A549 (cell line): ENCODE data around the gene ABI3BP. TPM values are rescaled to one million over a fixed set of nuclear protein-coding genes. Genes with fewer than 3 reads are reported as not detected.

Experiments used
- ATAC-seq, 2 experiments: fragments of 200-7000 bp in 1 of 2; fragments of >200 bp in 1 of 2; cut with Nextera tagmentation in 1 of 2; cut with Tn5 transposase in 1 of 2; 3 replicates each; pipeline versions ENCODE4 v1.8.0 to v1.9.1; 2018 to 2020; ENCODE audit warnings: mild to moderate bottlenecking in 1 of 2, moderate library complexity in 1 of 2
- CTCF ChIA-PET: fragments of 300-600 bp; sonication (Branson Sonifier 250); formaldehyde crosslinking; extraction: SDS; loops from one replicate; lab custom pipeline; 2021; ENCODE audit warnings: antibody characterized with exemption, inconsistent platforms; lab: Yijun Ruan, JAX
- POLR2A ChIA-PET: fragments of 350-600 bp; formaldehyde crosslinking; extraction: SDS; loops from one replicate; lab custom pipeline; 2021; ENCODE audit warnings: antibody characterized with exemption, inconsistent platforms; lab: Yijun Ruan, JAX
- DNase-seq, 2 experiments: peaks; one replicate each; pipeline versions ENCODE4 v3.0.0 to v3.0.0-alpha.2; 2011 to 2016; ENCODE audit warnings: low read depth in 1 of 2, low spot score in 1 of 2
- FAIRE-seq: peaks from 2 replicates; lab custom pipeline; 2011; peaks lifted over from hg19 to GRCh38; lab: Jason Lieb, UNC
- H3K27ac ChIP-seq, 2 experiments: fragments of >200 bp; sonication (Bioruptor Twin); formaldehyde crosslinking; 3 replicates each; pipeline ENCODE4 v1.5.1; 2016 to 2017
- H3K4me1 ChIP-seq: fragments of >200 bp; sonication (Bioruptor Twin); formaldehyde crosslinking; 3 replicates; pipeline ENCODE4 v1.6.1; 2016
- H3K4me2 ChIP-seq: fragments of >200 bp; sonication (Bioruptor Twin); formaldehyde crosslinking; 3 replicates; pipeline ENCODE4 v1.6.1; 2016
- H3K4me3 ChIP-seq: fragments of >200 bp; sonication (Bioruptor Twin); formaldehyde crosslinking; 3 replicates; pipeline ENCODE4 v1.5.1; 2016
- H3K9me3 ChIP-seq: fragments of >200 bp; sonication (Bioruptor Twin); formaldehyde crosslinking; 3 replicates; pipeline ENCODE4 v1.6.1; 2016
- ATOH8 ChIP-seq: fragments of 250-450 bp; sonication (Bioruptor Pico); IDR thresholded peaks from 2 replicates; pipeline ENCODE4 v1.5.0; 2020; ENCODE audit warnings: low read depth, mild to moderate bottlenecking, moderate library complexity
- CBX8 ChIP-seq: fragments of 200-600 bp; sonication (generic); IDR thresholded peaks from 2 replicates; pipeline ENCODE4 v1.6.1; 2016
- ESRRA ChIP-seq: fragments of 150-350 bp; IDR thresholded peaks from 2 replicates; pipeline ENCODE4 v1.6.1; 2014; ENCODE audit warnings: mild to moderate bottlenecking, low read length, borderline replicate concordance
- HES2 ChIP-seq: fragments of >200 bp; sonication (Bioruptor Twin); formaldehyde crosslinking; IDR thresholded peaks from 2 replicates; pipeline ENCODE4 v1.6.1; 2016
- JUN ChIP-seq, 2 experiments: fragments of >200 bp; sonication (Bioruptor Twin); formaldehyde crosslinking; IDR thresholded peaks; 2 replicates in 1 of 2; 3 replicates in 1 of 2; pipeline ENCODE4 v1.6.1; 2016 to 2017
- JUNB ChIP-seq: fragments of >200 bp; sonication (Bioruptor Twin); formaldehyde crosslinking; IDR thresholded peaks from 2 replicates; pipeline ENCODE4 v1.6.1; 2016
- MAFK ChIP-seq: fragments of 450-650 bp; IDR thresholded peaks from 2 replicates; pipeline ENCODE4 v1.6.1; 2014; ENCODE audit not compliant: partially characterized antibody
- MAX ChIP-seq: IDR thresholded peaks from 2 replicates; pipeline ENCODE4 v1.6.1; 2012
- NFE2L2 ChIP-seq: fragments of 150-350 bp; conservative IDR thresholded peaks from 2 replicates; pipeline ENCODE4 v1.6.1; 2014; ENCODE audit warnings: low read length
- NR3C1 ChIP-seq: fragments of >200 bp; sonication (Bioruptor Twin); formaldehyde crosslinking; IDR thresholded peaks from 3 replicates; pipeline ENCODE4 v1.6.1; 2017
- PHF8 ChIP-seq: fragments of 200-600 bp; sonication (generic); IDR thresholded peaks from 2 replicates; pipeline ENCODE4 v1.6.1; 2016; ENCODE audit warnings: low read depth, mild to moderate bottlenecking, antibody characterized with exemption, moderate library complexity, borderline replicate concordance
- POLR2AphosphoS2 ChIP-seq: conservative IDR thresholded peaks from 2 replicates; pipeline ENCODE4 v1.6.1; 2012; ENCODE audit warnings: low read length, improper control_type of control experiment, inconsistent platforms
- REST ChIP-seq: fragments of 200-600 bp; sonication (generic); IDR thresholded peaks from 2 replicates; pipeline ENCODE4 v1.6.1; 2016; ENCODE audit warnings: antibody characterized with exemption, mild to moderate bottlenecking, moderate library complexity
- RNF2 ChIP-seq: fragments of 200-600 bp; sonication (generic); IDR thresholded peaks from 2 replicates; pipeline ENCODE4 v1.6.1; 2016; ENCODE audit warnings: low read depth, mild to moderate bottlenecking, antibody characterized with exemption, moderate library complexity, borderline replicate concordance
- TFCP2L1 ChIP-seq: fragments of 250-450 bp; sonication (Bioruptor Pico); IDR thresholded peaks from 2 replicates; pipeline ENCODE4 v1.5.0; 2021; ENCODE audit warnings: mild to moderate bottlenecking
- TP53 ChIP-seq: fragments of 250-450 bp; sonication (Bioruptor Pico); IDR thresholded peaks from 2 replicates; pipeline ENCODE4 v1.5.0; 2021; ENCODE audit warnings: mild to moderate bottlenecking, moderate library complexity
- ZFP36 ChIP-seq: fragments of 450-650 bp; IDR thresholded peaks from 2 replicates; pipeline ENCODE4 v1.6.1; 2014; ENCODE audit warnings: borderline replicate concordance; ENCODE audit not compliant: partially characterized antibody
- ZNF302 ChIP-seq: fragments of 250-450 bp; sonication (Bioruptor Pico); IDR thresholded peaks from 2 replicates; pipeline ENCODE4 v1.9.0; 2021; ENCODE audit warnings: inconsistent platforms, mild to moderate bottlenecking, moderate library complexity
- WGBS: methylation state at CpG from one replicate; pipeline ENCODE4 v1.1.6; 2017; ENCODE audit errors: missing lambda C conversion rate; 5-methylcytosine and 5-hydroxymethylcytosine counted together
- polyA plus RNA-seq, 4 experiments: library from polyadenylated mRNA; depleted of rRNA in 3 of 4; stranded (reverse); fragments of >200 nt; fragmentation: RNase III in 1 of 4; extraction: RNeasy Plus Mini Kit Qiagen cat#74134 plus additional on column Dnase treatment in 1 of 4; gene quantifications; 2 replicates in 3 of 4; 3 replicates in 1 of 4; pipeline ENCODE4 v1.2.3, GENCODE V29; 2011 to 2017
- TF ChIP-seq, protein P1 (sequence below): fragments of 450-650 bp; IDR thresholded peaks from 2 replicates; pipeline ENCODE4 v1.6.1; 2014; ENCODE audit warnings: antibody characterized with exemption

ABI3BP gene
- polyA plus RNA-seq, 2 of the 4 experiments (the other 2 are of a cell fraction) = 1.3 to 1.8 TPM

- H3K4me1 ChIP-seq = no peaks in the 10 kb centered on the region
- H3K9me3 ChIP-seq = no peaks in the 10 kb centered on the region
- no peak overlapping the region for H3K4me2 ChIP-seq
- TF ChIP-seq ESRRA (no peak), NFE2L2 (no peak), PHF8 (no peak)
- TF ChIP-seq, protein P1, sequence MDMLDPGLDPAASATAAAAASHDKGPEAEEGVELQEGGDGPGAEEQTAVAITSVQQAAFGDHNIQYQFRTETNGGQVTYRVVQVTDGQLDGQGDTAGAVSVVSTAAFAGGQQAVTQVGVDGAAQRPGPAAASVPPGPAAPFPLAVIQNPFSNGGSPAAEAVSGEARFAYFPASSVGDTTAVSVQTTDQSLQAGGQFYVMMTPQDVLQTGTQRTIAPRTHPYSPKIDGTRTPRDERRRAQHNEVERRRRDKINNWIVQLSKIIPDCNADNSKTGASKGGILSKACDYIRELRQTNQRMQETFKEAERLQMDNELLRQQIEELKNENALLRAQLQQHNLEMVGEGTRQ = no peak
- no peak for ATAC-seq
- 15% methylated on average over 3 of the region's 3 CpGs for WGBS
- H3K4me3 ChIP-seq = no peak overlapping the region
- no peak for DNase-seq
- ChIA-PET CTCF (interaction anchor here (1.0 kb wide), 1 partner anchor 22 kb away, joined by 3 read pairs; no protein-coding TSS in a partner anchor), POLR2A (no interaction called here)
- no peak overlapping the region for H3K27ac ChIP-seq
- FAIRE-seq = no peak
Measured at GRCh38 chr3:100825574-100825973, 167.6 kb downstream of the ABI3BP start.

DNA sequence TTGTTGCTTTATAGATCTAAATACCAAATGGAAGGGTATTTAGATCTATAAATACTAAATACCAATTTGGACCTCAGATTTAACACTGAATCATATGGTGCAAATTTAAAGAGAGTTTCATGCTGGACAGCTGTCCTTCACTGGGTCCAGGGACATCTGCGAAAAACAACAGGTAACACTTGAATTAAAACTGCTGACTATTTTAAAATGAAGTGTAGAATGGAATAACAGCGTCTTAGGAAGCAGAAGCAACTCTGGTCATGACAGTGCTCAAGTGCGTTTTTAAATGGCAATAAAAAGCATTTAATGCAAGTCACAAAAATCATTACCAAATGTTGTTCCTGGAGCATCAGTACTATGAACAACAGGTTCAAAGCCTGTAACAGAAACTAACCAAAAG is 177.6 kb downstream of the ABI3BP start:
- ATAC-seq = no peak
- no peak for DNase-seq
- ChIA-PET CTCF (no interaction called here), POLR2A (no interaction called here)
- H3K4me2 ChIP-seq = no peak overlapping the region
- no peak for FAIRE-seq
- WGBS = 67% methylated on average over 3 of the region's 3 CpGs
- H3K27ac ChIP-seq = no peak overlapping the region
- no peaks in the 10 kb centered on the region for H3K9me3 ChIP-seq
- no peak overlapping the region for H3K4me3 ChIP-seq
- H3K4me1 ChIP-seq = no peaks in the 10 kb centered on the region
- TF ChIP-seq MAFK = peak; percentile 68
- TF ChIP-seq HES2 = no peak
- TF ChIP-seq, all 56 proteins: peak for 1

- FAIRE-seq (no peak), ATAC-seq (no peak), DNase-seq (no peak)
- Histone ChIP-seq H3K9me3 (no peaks in the 10 kb centered on the region), H3K4me2 (no peak overlapping the region), H3K4me3 (no peak overlapping the region), H3K27ac (no peak overlapping the region), H3K4me1 (no peaks in the 10 kb centered on the region)
- no peak for TF ChIP-seq JUNB
- TF ChIP-seq TFCP2L1 = no peak
- TF ChIP-seq JUN (IDR thresholded peaks at IDR 0.05) = no peak
- no peak for TF ChIP-seq ATOH8 (CRISPR knock-in tag)
- no peak for TF ChIP-seq RNF2
- TF ChIP-seq NR3C1 = no peak
- no peak for TF ChIP-seq ZFP36
- no peak for TF ChIP-seq ZNF302 (CRISPR knock-in tag)
- TF ChIP-seq TP53 = no peak
- no peak for TF ChIP-seq POLR2AphosphoS2
- TF ChIP-seq REST = no peak
- no peak for TF ChIP-seq CBX8
- no peak for TF ChIP-seq MAX
- ChIA-PET POLR2A (no interaction called here), CTCF (no interaction called here)
- WGBS = 34% methylated on average over 2 of the region's 2 CpGs
Measured at GRCh38 chr3:100813828-100814227, 179.4 kb downstream of the ABI3BP start.
